ENCODE results near the gene NDUFAF2.

DNA sequence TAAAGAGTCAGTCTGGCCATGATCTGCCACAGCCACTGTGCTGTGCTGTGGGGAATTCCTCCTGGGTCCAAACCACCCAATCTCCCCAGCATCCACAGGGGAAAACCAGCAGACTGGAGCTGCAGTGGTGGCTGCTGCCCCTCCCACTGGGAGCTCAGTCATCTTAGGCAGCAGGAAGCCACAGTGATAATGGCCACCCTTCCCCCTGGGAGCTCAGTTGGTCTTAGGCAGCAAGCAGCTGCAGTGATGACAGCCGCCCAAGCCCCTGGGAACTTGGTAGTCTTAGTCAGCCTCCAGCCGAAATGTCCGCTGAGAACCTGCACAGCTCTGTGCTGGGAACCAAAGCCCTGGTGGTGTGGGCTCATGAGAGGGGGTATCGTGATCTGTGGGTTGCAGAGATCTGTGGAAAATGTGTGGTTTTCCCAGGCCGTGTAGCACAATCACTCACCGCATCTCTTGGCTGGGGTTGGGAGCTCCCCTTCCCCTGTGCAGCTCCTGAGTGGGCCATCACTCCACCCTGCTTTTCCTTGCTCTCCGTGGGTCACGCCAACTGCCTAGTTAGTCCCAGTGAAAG lies 255.7 kb downstream of the NDUFAF2 start:
- TF ChIP-seq, protein P1, sequence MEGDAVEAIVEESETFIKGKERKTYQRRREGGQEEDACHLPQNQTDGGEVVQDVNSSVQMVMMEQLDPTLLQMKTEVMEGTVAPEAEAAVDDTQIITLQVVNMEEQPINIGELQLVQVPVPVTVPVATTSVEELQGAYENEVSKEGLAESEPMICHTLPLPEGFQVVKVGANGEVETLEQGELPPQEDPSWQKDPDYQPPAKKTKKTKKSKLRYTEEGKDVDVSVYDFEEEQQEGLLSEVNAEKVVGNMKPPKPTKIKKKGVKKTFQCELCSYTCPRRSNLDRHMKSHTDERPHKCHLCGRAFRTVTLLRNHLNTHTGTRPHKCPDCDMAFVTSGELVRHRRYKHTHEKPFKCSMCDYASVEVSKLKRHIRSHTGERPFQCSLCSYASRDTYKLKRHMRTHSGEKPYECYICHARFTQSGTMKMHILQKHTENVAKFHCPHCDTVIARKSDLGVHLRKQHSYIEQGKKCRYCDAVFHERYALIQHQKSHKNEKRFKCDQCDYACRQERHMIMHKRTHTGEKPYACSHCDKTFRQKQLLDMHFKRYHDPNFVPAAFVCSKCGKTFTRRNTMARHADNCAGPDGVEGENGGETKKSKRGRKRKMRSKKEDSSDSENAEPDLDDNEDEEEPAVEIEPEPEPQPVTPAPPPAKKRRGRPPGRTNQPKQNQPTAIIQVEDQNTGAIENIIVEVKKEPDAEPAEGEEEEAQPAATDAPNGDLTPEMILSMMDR (IDR thresholded peaks at IDR 0.05), result no peak
- TF ChIP-seq POLR2AphosphoS5 (IDR thresholded peaks at IDR 0.05; ENCODE audit: insufficient read depth in 1 of 2, low read depth in 1 of 2), result no peak
